ENCODE data around the gene CCNL1. TPM values are rescaled to one million over a fixed set of nuclear protein-coding genes. Genes with fewer than 3 reads are reported as not detected.

The CCNL1 gene
- polyA plus RNA-seq: 186 and 199 TPM in 2 replicates
- polyA minus RNA-seq: 224 and 233 TPM in 2 replicates

DNA sequence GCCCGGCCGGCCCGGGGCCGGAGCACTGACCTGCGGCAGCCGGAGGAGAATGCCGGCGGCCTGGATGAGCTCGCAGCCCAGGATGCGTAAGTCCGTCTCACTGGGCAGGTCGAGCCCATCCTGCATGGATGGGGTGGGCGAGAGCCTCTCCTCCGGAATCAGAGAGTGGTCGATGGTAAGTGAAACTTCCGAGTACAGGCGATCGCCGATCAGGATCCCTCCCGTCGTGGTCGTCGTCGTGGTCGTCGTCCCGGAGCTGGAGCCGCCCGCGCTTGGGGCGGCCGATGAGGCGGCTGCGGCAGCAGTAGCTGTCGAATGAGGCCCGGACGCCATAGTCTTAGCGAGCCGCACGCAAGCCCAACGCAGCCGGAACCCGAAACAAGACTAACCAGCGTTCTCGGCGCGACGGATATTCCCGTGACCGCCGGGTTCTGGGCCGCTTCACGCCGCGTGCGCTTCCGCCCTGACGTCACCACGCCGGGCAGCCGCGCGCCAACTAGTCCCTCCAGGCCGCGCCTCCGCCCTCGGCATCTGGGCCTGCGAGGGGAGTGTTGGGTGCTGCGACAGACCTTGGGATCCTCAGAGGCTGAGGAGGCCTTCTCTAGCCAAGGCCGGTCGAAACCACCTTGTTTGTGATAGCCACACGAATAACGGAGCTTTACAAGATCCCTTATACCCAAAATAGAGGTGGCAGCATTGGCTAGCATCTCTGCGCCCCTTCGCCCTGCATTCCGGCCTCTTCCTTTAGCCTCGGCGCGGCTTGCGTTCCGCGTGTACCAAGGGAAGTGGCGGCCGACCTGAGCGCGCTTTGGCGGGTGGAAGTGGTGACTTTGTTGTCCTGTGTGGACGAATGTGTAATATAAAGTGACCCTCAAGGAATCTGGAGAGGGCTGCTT lies at the start of gene CCNL1:
Gene CCNL1, minus strand, starts transcription at position 386 of the 896 bp plus-strand sequence. Its CDS starts 53 bp downstream, at position 333.
- Histone ChIP-seq H3K27me3 (ENCODE audit: insufficient read depth, low read depth, low read length) (no peaks in the 10 kb centered on the region), H3K36me3 (ENCODE audit: insufficient read depth, low read length) (peaks cover 5% of the 10 kb centered on the region), H4K20me1 (ENCODE audit: insufficient read depth) (peaks cover 9% of the 10 kb centered on the region), H3K27ac (ENCODE audit: low read length) (peak within 1 kb of the TSS; percentile 98), H3K9me3 (ENCODE audit: low read length) (no peaks in the 10 kb centered on the region), H2AFZ (ENCODE audit: low read depth, low read length) (peak within 1 kb of the TSS; percentile 97), H3K4me3 (ENCODE audit: low read length) (peak within 1 kb of the TSS; percentile 91), H3K9me2 (ENCODE audit: insufficient read depth, low read length) (no peaks in the 10 kb centered on the region), H3F3A (ENCODE audit: insufficient read depth, low read length, poor library complexity, severe bottlenecking) (no peaks in the 10 kb centered on the region), H3K4me2 (ENCODE audit: low read length) (peak within 1 kb of the TSS; percentile 90), H3K9ac (ENCODE audit: low read length) (peak within 1 kb of the TSS; percentile 99), H3K79me2 (replicated peaks; ENCODE audit: insufficient read depth, low read length) (peaks cover 43% of the 10 kb centered on the region)
- no peak for TF ChIP-seq EZH2 (IDR thresholded peaks at IDR 0.05; ENCODE audit: borderline replicate concordance, insufficient read depth, low read length, poor library complexity, severe bottlenecking)
- TF ChIP-seq RAD21 (conservative IDR thresholded peaks at IDR 0.05): peak; percentile 52
- TF ChIP-seq, protein P1, sequence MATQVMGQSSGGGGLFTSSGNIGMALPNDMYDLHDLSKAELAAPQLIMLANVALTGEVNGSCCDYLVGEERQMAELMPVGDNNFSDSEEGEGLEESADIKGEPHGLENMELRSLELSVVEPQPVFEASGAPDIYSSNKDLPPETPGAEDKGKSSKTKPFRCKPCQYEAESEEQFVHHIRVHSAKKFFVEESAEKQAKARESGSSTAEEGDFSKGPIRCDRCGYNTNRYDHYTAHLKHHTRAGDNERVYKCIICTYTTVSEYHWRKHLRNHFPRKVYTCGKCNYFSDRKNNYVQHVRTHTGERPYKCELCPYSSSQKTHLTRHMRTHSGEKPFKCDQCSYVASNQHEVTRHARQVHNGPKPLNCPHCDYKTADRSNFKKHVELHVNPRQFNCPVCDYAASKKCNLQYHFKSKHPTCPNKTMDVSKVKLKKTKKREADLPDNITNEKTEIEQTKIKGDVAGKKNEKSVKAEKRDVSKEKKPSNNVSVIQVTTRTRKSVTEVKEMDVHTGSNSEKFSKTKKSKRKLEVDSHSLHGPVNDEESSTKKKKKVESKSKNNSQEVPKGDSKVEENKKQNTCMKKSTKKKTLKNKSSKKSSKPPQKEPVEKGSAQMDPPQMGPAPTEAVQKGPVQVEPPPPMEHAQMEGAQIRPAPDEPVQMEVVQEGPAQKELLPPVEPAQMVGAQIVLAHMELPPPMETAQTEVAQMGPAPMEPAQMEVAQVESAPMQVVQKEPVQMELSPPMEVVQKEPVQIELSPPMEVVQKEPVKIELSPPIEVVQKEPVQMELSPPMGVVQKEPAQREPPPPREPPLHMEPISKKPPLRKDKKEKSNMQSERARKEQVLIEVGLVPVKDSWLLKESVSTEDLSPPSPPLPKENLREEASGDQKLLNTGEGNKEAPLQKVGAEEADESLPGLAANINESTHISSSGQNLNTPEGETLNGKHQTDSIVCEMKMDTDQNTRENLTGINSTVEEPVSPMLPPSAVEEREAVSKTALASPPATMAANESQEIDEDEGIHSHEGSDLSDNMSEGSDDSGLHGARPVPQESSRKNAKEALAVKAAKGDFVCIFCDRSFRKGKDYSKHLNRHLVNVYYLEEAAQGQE (IDR thresholded peaks at IDR 0.05; ENCODE audit: borderline replicate concordance): peak; percentile 91
- peak; percentile 87 for TF ChIP-seq EP300 (conservative IDR thresholded peaks at IDR 0.05; ENCODE audit: poor library complexity, severe bottlenecking)
- TF ChIP-seq SMC3 (conservative IDR thresholded peaks at IDR 0.05; ENCODE audit: poor library complexity): peak; percentile 52
- TF ChIP-seq TAF1 (IDR thresholded peaks at IDR 0.05; ENCODE audit: low read depth): peak; percentile 100
- TF ChIP-seq POLR2AphosphoS5 (IDR thresholded peaks at IDR 0.05): peak; percentile 99
- peak; percentile 79 for TF ChIP-seq MXI1 (conservative IDR thresholded peaks at IDR 0.05; ENCODE audit: poor library complexity, severe bottlenecking)
- TF ChIP-seq, protein P2, sequence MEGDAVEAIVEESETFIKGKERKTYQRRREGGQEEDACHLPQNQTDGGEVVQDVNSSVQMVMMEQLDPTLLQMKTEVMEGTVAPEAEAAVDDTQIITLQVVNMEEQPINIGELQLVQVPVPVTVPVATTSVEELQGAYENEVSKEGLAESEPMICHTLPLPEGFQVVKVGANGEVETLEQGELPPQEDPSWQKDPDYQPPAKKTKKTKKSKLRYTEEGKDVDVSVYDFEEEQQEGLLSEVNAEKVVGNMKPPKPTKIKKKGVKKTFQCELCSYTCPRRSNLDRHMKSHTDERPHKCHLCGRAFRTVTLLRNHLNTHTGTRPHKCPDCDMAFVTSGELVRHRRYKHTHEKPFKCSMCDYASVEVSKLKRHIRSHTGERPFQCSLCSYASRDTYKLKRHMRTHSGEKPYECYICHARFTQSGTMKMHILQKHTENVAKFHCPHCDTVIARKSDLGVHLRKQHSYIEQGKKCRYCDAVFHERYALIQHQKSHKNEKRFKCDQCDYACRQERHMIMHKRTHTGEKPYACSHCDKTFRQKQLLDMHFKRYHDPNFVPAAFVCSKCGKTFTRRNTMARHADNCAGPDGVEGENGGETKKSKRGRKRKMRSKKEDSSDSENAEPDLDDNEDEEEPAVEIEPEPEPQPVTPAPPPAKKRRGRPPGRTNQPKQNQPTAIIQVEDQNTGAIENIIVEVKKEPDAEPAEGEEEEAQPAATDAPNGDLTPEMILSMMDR (IDR thresholded peaks at IDR 0.05; ENCODE audit: poor library complexity, severe bottlenecking): no peak

DNA sequence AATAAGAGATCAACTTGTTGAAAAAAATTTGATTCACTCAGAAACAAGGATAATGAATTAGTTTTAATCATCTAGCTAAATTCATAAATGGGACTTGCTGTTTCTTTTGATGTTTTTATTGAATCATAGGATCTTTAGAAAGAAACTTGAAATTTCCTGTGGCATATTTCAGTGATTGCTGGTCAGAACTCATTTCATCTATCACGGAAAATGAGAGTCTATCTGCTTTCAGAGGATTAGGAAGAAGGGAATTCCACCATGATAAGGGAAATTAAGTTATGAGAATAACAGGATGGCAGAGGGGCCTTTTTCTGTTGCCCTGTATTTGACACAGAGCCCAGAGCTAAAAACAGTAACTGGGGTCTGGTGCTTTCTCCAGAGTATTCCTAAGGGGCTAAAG lies 44.9 kb upstream of the CCNL1 start:
- no peak overlapping the region for H3K4me3 ChIP-seq (ENCODE audit: low read length)
- H3K4me2 ChIP-seq (ENCODE audit: low read length): no peak overlapping the region
- H3K27me3 ChIP-seq (ENCODE audit: insufficient read depth, low read depth, low read length): no peaks in the 10 kb centered on the region
- no peaks in the 10 kb centered on the region for H3K79me2 ChIP-seq (replicated peaks; ENCODE audit: insufficient read depth, low read length)
- no peak overlapping the region for H2AFZ ChIP-seq (ENCODE audit: low read depth, low read length)
- no peaks in the 10 kb centered on the region for H3K36me3 ChIP-seq (ENCODE audit: insufficient read depth, low read length)
- H3K9ac ChIP-seq (ENCODE audit: low read length): no peak overlapping the region
- no peaks in the 10 kb centered on the region for H3K9me2 ChIP-seq (ENCODE audit: insufficient read depth, low read length)
- no peaks in the 10 kb centered on the region for H4K20me1 ChIP-seq (ENCODE audit: insufficient read depth)
- TF ChIP-seq, protein P2 (IDR thresholded peaks at IDR 0.05; ENCODE audit: poor library complexity, severe bottlenecking): no peak
- no peak for TF ChIP-seq RAD21 (conservative IDR thresholded peaks at IDR 0.05)
- TF ChIP-seq SMC3 (conservative IDR thresholded peaks at IDR 0.05; ENCODE audit: poor library complexity): no peak
- TF ChIP-seq, protein P1 (IDR thresholded peaks at IDR 0.05; ENCODE audit: borderline replicate concordance): no peak
- TF ChIP-seq EP300 (conservative IDR thresholded peaks at IDR 0.05; ENCODE audit: poor library complexity, severe bottlenecking): no peak
- no peak for TF ChIP-seq TAF1 (IDR thresholded peaks at IDR 0.05; ENCODE audit: low read depth)
- no peak for TF ChIP-seq EZH2 (IDR thresholded peaks at IDR 0.05; ENCODE audit: borderline replicate concordance, insufficient read depth, low read length, poor library complexity, severe bottlenecking)
- H3F3A ChIP-seq (ENCODE audit: insufficient read depth, low read length, poor library complexity, severe bottlenecking): no peaks in the 10 kb centered on the region
- H3K27ac ChIP-seq (ENCODE audit: low read length): no peak overlapping the region
- H3K9me3 ChIP-seq (ENCODE audit: low read length): no peaks in the 10 kb centered on the region
